ENCODE results near the gene ACTL6A.

ACTL6A gene

GRCh38 chr3:179541094-179541493 is 21.6 kb upstream of the ACTL6A start:
- Histone ChIP-seq H3K27ac (ENCODE audit: low read depth, low read length, poor library complexity, severe bottlenecking) (no peak overlapping the region), H3K4me2 (ENCODE audit: low read length) (no peak overlapping the region), H3K79me2 (ENCODE audit: insufficient read depth, low read length) (no peaks in the 10 kb centered on the region), H3K4me3 (ENCODE audit: low read depth, low read length, poor library complexity, severe bottlenecking) (no peak overlapping the region), H3K9me2 (ENCODE audit: low read depth, low read length) (no peaks in the 10 kb centered on the region), H3K36me3 (ENCODE audit: insufficient read depth, low read length) (no peaks in the 10 kb centered on the region), H4K20me1 (ENCODE audit: insufficient read depth, low read length) (no peaks in the 10 kb centered on the region), H3K9me3 (ENCODE audit: low read length) (no peaks in the 10 kb centered on the region), H2AFZ (ENCODE audit: low read length) (no peak overlapping the region), H3K9ac (ENCODE audit: low read length) (no peak overlapping the region), H3K4me1 (ENCODE audit: insufficient read depth, low read length, severe bottlenecking) (no peaks in the 10 kb centered on the region), H3K27me3 (ENCODE audit: insufficient read depth, low read length) (no peaks in the 10 kb centered on the region), H3F3A (ENCODE audit: insufficient read depth, low read length) (no peaks in the 10 kb centered on the region)
- TF ChIP-seq EZH2 (IDR thresholded peaks at IDR 0.05; ENCODE audit: borderline replicate concordance, low read length), result no peak
- TF ChIP-seq CTCF (IDR thresholded peaks at IDR 0.05; ENCODE audit: low read length), result no peak

GRCh38 chr3:179541596-179541995 is 21.1 kb upstream of the ACTL6A start:
- Histone ChIP-seq H3F3A (ENCODE audit: insufficient read depth, low read length) (no peaks in the 10 kb centered on the region), H3K4me1 (ENCODE audit: insufficient read depth, low read length, severe bottlenecking) (no peaks in the 10 kb centered on the region)

GRCh38 chr3:179542375-179542774 is 20.4 kb upstream of the ACTL6A start:
- no peaks in the 10 kb centered on the region for H3K79me2 ChIP-seq (ENCODE audit: insufficient read depth, low read length)
- H3K4me1 ChIP-seq (ENCODE audit: insufficient read depth, low read length, severe bottlenecking), result no peaks in the 10 kb centered on the region
- H3K9me2 ChIP-seq (ENCODE audit: low read depth, low read length), result no peaks in the 10 kb centered on the region
- TF ChIP-seq EZH2 (IDR thresholded peaks at IDR 0.05; ENCODE audit: borderline replicate concordance, low read length) (no peak), CTCF (IDR thresholded peaks at IDR 0.05; ENCODE audit: low read length) (no peak)
- no peaks in the 10 kb centered on the region for H3K27me3 ChIP-seq (ENCODE audit: insufficient read depth, low read length)
- H3K9me3 ChIP-seq (ENCODE audit: low read length), result no peaks in the 10 kb centered on the region
- no peak overlapping the region for H3K27ac ChIP-seq (ENCODE audit: low read depth, low read length, poor library complexity, severe bottlenecking)
- no peak overlapping the region for H3K4me2 ChIP-seq (ENCODE audit: low read length)
- no peak overlapping the region for H3K9ac ChIP-seq (ENCODE audit: low read length)
- no peaks in the 10 kb centered on the region for H3K36me3 ChIP-seq (ENCODE audit: insufficient read depth, low read length)
- H3K4me3 ChIP-seq (ENCODE audit: low read depth, low read length, poor library complexity, severe bottlenecking), result no peak overlapping the region
- no peak overlapping the region for H2AFZ ChIP-seq (ENCODE audit: low read length)
- no peaks in the 10 kb centered on the region for H4K20me1 ChIP-seq (ENCODE audit: insufficient read depth, low read length)
- H3F3A ChIP-seq (ENCODE audit: insufficient read depth, low read length), result no peaks in the 10 kb centered on the region

More at GRCh38 chr3:179541596-179541995, 21.1 kb upstream of the ACTL6A start:
- H3K9me2 ChIP-seq (ENCODE audit: low read depth, low read length), result no peaks in the 10 kb centered on the region
- H3K9ac ChIP-seq (ENCODE audit: low read length), result no peak overlapping the region
- no peaks in the 10 kb centered on the region for H3K9me3 ChIP-seq (ENCODE audit: low read length)
- H3K4me3 ChIP-seq (ENCODE audit: low read depth, low read length, poor library complexity, severe bottlenecking), result no peak overlapping the region
- H3K27me3 ChIP-seq (ENCODE audit: insufficient read depth, low read length), result no peaks in the 10 kb centered on the region
- no peaks in the 10 kb centered on the region for H3K36me3 ChIP-seq (ENCODE audit: insufficient read depth, low read length)
- TF ChIP-seq EZH2 (IDR thresholded peaks at IDR 0.05; ENCODE audit: borderline replicate concordance, low read length) (no peak), CTCF (IDR thresholded peaks at IDR 0.05; ENCODE audit: low read length) (no peak)
- H4K20me1 ChIP-seq (ENCODE audit: insufficient read depth, low read length), result no peaks in the 10 kb centered on the region
- H2AFZ ChIP-seq (ENCODE audit: low read length), result no peak overlapping the region
- H3K79me2 ChIP-seq (ENCODE audit: insufficient read depth, low read length), result no peaks in the 10 kb centered on the region
- H3K4me2 ChIP-seq (ENCODE audit: low read length), result no peak overlapping the region
- H3K27ac ChIP-seq (ENCODE audit: low read depth, low read length, poor library complexity, severe bottlenecking), result no peak overlapping the region

Measured in OCI-LY1 (cell line).